Measurements from ENCODE around the gene PTPRA.

The PTPRA gene

DNA sequence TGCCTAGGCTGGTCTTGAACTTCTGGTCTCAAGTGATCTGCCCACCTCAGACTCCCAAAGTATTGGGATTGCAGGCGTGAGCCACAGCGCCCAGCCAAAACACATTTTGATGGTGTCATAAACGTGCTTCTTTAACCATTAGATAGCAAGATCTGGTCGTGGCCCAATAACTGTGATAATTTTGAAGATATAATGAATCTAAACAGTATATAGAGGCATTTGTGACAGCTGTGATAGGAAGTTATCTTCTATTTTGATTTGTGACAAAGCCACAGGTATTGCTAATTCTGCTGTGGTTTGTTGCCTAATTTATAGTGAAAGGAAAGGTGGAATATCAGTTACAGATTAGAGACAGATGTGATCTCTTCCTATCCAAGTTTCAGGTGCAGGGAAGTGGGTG is 197.4 kb downstream of the PTPRA start:
- no peak for TF ChIP-seq EZH2phosphoT487 (IDR thresholded peaks at IDR 0.05; ENCODE audit: borderline replicate concordance, low read length)
- no peak for TF ChIP-seq CTCF (IDR thresholded peaks at IDR 0.05; ENCODE audit: low read depth, low read length, poor library complexity, severe bottlenecking)
- Histone ChIP-seq H3K79me2 (ENCODE audit: control insufficient read depth, low read length) (no peaks in the 10 kb centered on the region), H3F3A (ENCODE audit: control insufficient read depth, insufficient read depth) (no peaks in the 10 kb centered on the region), H3K4me2 (ENCODE audit: low read length) (no peak overlapping the region), H3K4me1 (ENCODE audit: control insufficient read depth, low read length) (peaks cover 6% of the 10 kb centered on the region; the same call in 1 of the 2 replicates), H3K36me3 (ENCODE audit: control insufficient read depth, low read length) (no peaks in the 10 kb centered on the region), H3K9me3 (ENCODE audit: control insufficient read depth, insufficient read depth, low read length) (no peaks in the 10 kb centered on the region), H3K27me3 (ENCODE audit: control insufficient read depth, low read length) (peaks cover 4% of the 10 kb centered on the region), H3K9me2 (replicated peaks; ENCODE audit: control insufficient read depth, low read length) (no peaks in the 10 kb centered on the region), H4K20me1 (ENCODE audit: control insufficient read depth, insufficient read depth, low read depth, low read length) (no peaks in the 10 kb centered on the region), H3K27ac (ENCODE audit: low read depth, low read length) (no peak overlapping the region), H3K4me3 (ENCODE audit: low read length) (no peak overlapping the region)

GRCh38 chr20:3071266-3071609 is 198.0 kb downstream of the PTPRA start:
- Histone ChIP-seq H4K20me1 (ENCODE audit: control insufficient read depth, insufficient read depth, low read depth, low read length) (no peaks in the 10 kb centered on the region), H3K4me1 (ENCODE audit: control insufficient read depth, low read length) (peaks cover 6% of the 10 kb centered on the region; the same call in 1 of the 2 replicates), H3K9me3 (ENCODE audit: control insufficient read depth, insufficient read depth, low read length) (no peaks in the 10 kb centered on the region), H3K36me3 (ENCODE audit: control insufficient read depth, low read length) (no peaks in the 10 kb centered on the region), H3K79me2 (ENCODE audit: control insufficient read depth, low read length) (no peaks in the 10 kb centered on the region), H3K9me2 (replicated peaks; ENCODE audit: control insufficient read depth, low read length) (no peaks in the 10 kb centered on the region), H3K27ac (ENCODE audit: low read depth, low read length) (no peak overlapping the region), H3K4me2 (ENCODE audit: low read length) (no peak overlapping the region), H3F3A (ENCODE audit: control insufficient read depth, insufficient read depth) (no peaks in the 10 kb centered on the region), H3K27me3 (ENCODE audit: control insufficient read depth, low read length) (peaks cover 4% of the 10 kb centered on the region), H3K4me3 (ENCODE audit: low read length) (no peak overlapping the region)
- TF ChIP-seq CTCF (IDR thresholded peaks at IDR 0.05; ENCODE audit: low read depth, low read length, poor library complexity, severe bottlenecking), result no peak
- TF ChIP-seq EZH2phosphoT487 (IDR thresholded peaks at IDR 0.05; ENCODE audit: borderline replicate concordance, low read length), result no peak

- Histone ChIP-seq H3K9me3 (ENCODE audit: control insufficient read depth, insufficient read depth, low read length) (no peaks in the 10 kb centered on the region), H3K9me2 (replicated peaks; ENCODE audit: control insufficient read depth, low read length) (no peaks in the 10 kb centered on the region), H3K27ac (ENCODE audit: low read depth, low read length) (no peak within 1 kb of the TSS), H3K4me3 (ENCODE audit: low read length) (no peak within 1 kb of the TSS), H3K27me3 (ENCODE audit: control insufficient read depth, low read length) (peaks cover 4% of the 10 kb centered on the region), H3K36me3 (ENCODE audit: control insufficient read depth, low read length) (no peaks in the 10 kb centered on the region), H3K4me1 (ENCODE audit: control insufficient read depth, low read length) (peaks cover 6% of the 10 kb centered on the region; the same call in 1 of the 2 replicates), H3K4me2 (ENCODE audit: low read length) (no peak within 1 kb of the TSS), H3K79me2 (ENCODE audit: control insufficient read depth, low read length) (no peaks in the 10 kb centered on the region), H4K20me1 (ENCODE audit: control insufficient read depth, insufficient read depth, low read depth, low read length) (no peaks in the 10 kb centered on the region), H3F3A (ENCODE audit: control insufficient read depth, insufficient read depth) (no peaks in the 10 kb centered on the region)
- TF ChIP-seq CTCF (IDR thresholded peaks at IDR 0.05; ENCODE audit: low read depth, low read length, poor library complexity, severe bottlenecking) (no peak), EZH2phosphoT487 (IDR thresholded peaks at IDR 0.05; ENCODE audit: borderline replicate concordance, low read length) (no peak)
Measured at GRCh38 chr20:3071610-3072529, 198.6 kb downstream of the PTPRA start, which contains the start of gene OXT. Gene OXT (plus strand): TSS chr20:3071620. CDS start chr20:3071656, 36 bp downstream.
